Measurements from ENCODE around the gene EFNB2.

EFNB2 gene

GRCh38 chr13:106505295-106505694 is 30.2 kb downstream of the EFNB2 start:
- in situ Hi-C loops (cut with HindIII; ENCODE audit: low sequenced_read_pairs), result no loop called here

- in situ Hi-C loops (cut with HindIII; ENCODE audit: low sequenced_read_pairs), result no loop called here
Measured at GRCh38 chr13:106503730-106504453, 31.6 kb downstream of the EFNB2 start.

GRCh38 chr13:106503272-106503671 is 32.2 kb downstream of the EFNB2 start:
- in situ Hi-C loops (cut with HindIII; ENCODE audit: low sequenced_read_pairs), result no loop called here

- in situ Hi-C loops (cut with HindIII; ENCODE audit: low sequenced_read_pairs), result no loop called here
Measured at GRCh38 chr13:106500445-106500844, 35.0 kb downstream of the EFNB2 start.

- in situ Hi-C loops (cut with HindIII; ENCODE audit: low sequenced_read_pairs), result no loop called here
Measured at GRCh38 chr13:106499896-106500295, 35.6 kb downstream of the EFNB2 start.

- in situ Hi-C loops (cut with HindIII; ENCODE audit: low sequenced_read_pairs), result no loop called here
Measured at GRCh38 chr13:106499113-106499512, 36.3 kb downstream of the EFNB2 start.

GRCh38 chr13:106498571-106498970 is 36.9 kb downstream of the EFNB2 start:
- in situ Hi-C loops (cut with HindIII; ENCODE audit: low sequenced_read_pairs), result no loop called here

- in situ Hi-C loops (cut with HindIII; ENCODE audit: low sequenced_read_pairs), result no loop called here
Measured at GRCh38 chr13:106498158-106498557, 37.3 kb downstream of the EFNB2 start.

GRCh38 chr13:106497079-106497478 is 38.4 kb downstream of the EFNB2 start:
- in situ Hi-C loops (cut with HindIII; ENCODE audit: low sequenced_read_pairs), result no loop called here

- in situ Hi-C loops (cut with HindIII; ENCODE audit: low sequenced_read_pairs), result no loop called here
Measured at GRCh38 chr13:106496072-106496997, 39.1 kb downstream of the EFNB2 start.

GRCh38 chr13:106494936-106495335 is 40.5 kb downstream of the EFNB2 start:
- in situ Hi-C loops (cut with HindIII; ENCODE audit: low sequenced_read_pairs), result no loop called here

- in situ Hi-C loops (cut with HindIII; ENCODE audit: low sequenced_read_pairs), result no loop called here
Measured at GRCh38 chr13:106494506-106494905, 41.0 kb downstream of the EFNB2 start.

- in situ Hi-C loops (cut with HindIII; ENCODE audit: low sequenced_read_pairs), result no loop called here
Measured at GRCh38 chr13:106493533-106494220, 41.8 kb downstream of the EFNB2 start.

GRCh38 chr13:106492588-106493475 is 42.6 kb downstream of the EFNB2 start:
- in situ Hi-C loops (cut with HindIII; ENCODE audit: low sequenced_read_pairs), result no loop called here

GRCh38 chr13:106491928-106492587 is 43.4 kb downstream of the EFNB2 start:
- in situ Hi-C loops (cut with HindIII; ENCODE audit: low sequenced_read_pairs), result no loop called here

GRCh38 chr13:106491463-106491862 is 44.0 kb downstream of the EFNB2 start:
- in situ Hi-C loops (cut with HindIII; ENCODE audit: low sequenced_read_pairs), result no loop called here

- in situ Hi-C loops (cut with HindIII; ENCODE audit: low sequenced_read_pairs), result no loop called here
Measured at GRCh38 chr13:106490569-106491321, 44.7 kb downstream of the EFNB2 start.

- in situ Hi-C loops (cut with HindIII; ENCODE audit: low sequenced_read_pairs), result no loop called here
Measured at GRCh38 chr13:106489849-106490568, 45.5 kb downstream of the EFNB2 start.

- in situ Hi-C loops (cut with HindIII; ENCODE audit: low sequenced_read_pairs), result no loop called here
Measured at GRCh38 chr13:106488686-106489085, 46.8 kb downstream of the EFNB2 start.
